Liver (tissue), 9 donors: ENCODE data around the gene CCDC6. TPM values are rescaled to one million over a fixed set of nuclear protein-coding genes. Genes with fewer than 3 reads are reported as not detected.

Experiments used
- DNase-seq: peaks from one replicate; pipeline ENCODE4 v3.0.0-alpha.2; 2017; ENCODE audit warnings: low spot score
- H3K27ac ChIP-seq, 2 donors: one replicate each; pipeline ENCODE4 v1.7.0; 2013; ENCODE audit warnings: inconsistent platforms in 2 of 2, low read length in 2 of 2, control low read depth in 1 of 2, low read depth in 1 of 2, mild to moderate bottlenecking in 1 of 2
- H3K27me3 ChIP-seq, 4 donors: one replicate each; pipeline versions ENCODE4 v1.6.1 to v1.7.0; 2013; ENCODE audit warnings: low read length in 3 of 4, inconsistent platforms in 1 of 4, mild to moderate bottlenecking in 1 of 4, moderate library complexity in 1 of 4; ENCODE audit not compliant: control insufficient read depth in 4 of 4, insufficient read depth in 4 of 4
- H3K36me3 ChIP-seq, 4 donors: one replicate each; pipeline versions ENCODE4 v1.6.1 to v1.7.0; 2013; ENCODE audit warnings: low read length in 3 of 4, mild to moderate bottlenecking in 3 of 4, low read depth in 1 of 4, moderate library complexity in 1 of 4; ENCODE audit not compliant: control insufficient read depth in 4 of 4, insufficient read depth in 3 of 4
- H3K4me1 ChIP-seq, 4 donors: one replicate each; pipeline versions ENCODE4 v1.6.1 to v1.7.0; 2013; ENCODE audit warnings: low read length in 3 of 4, mild to moderate bottlenecking in 3 of 4, moderate library complexity in 1 of 4; ENCODE audit not compliant: control insufficient read depth in 4 of 4, insufficient read depth in 4 of 4
- H3K4me3 ChIP-seq, 3 donors: one replicate each; pipeline versions ENCODE4 v1.6.1 to v1.7.0; 2013; ENCODE audit warnings: low read length in 3 of 3, control low read depth in 1 of 3, low read depth in 1 of 3, mild to moderate bottlenecking in 1 of 3
- H3K9ac ChIP-seq, 2 donors: one replicate each; pipeline ENCODE4 v1.7.0; 2013; ENCODE audit warnings: low read length in 2 of 2, mild to moderate bottlenecking in 2 of 2, moderate library complexity in 2 of 2, control low read depth in 1 of 2, low read depth in 1 of 2
- H3K9me3 ChIP-seq, 4 donors: one replicate each; pipeline versions ENCODE4 v1.6.1 to v1.7.0; 2013; ENCODE audit warnings: low read length in 3 of 4; ENCODE audit not compliant: control insufficient read depth in 4 of 4
- EGR1 ChIP-seq, 2 donors: IDR thresholded peaks; 2 replicates each; pipeline ENCODE4 v1.6.1; 2016 to 2018; ENCODE audit warnings: antibody characterized with exemption in 2 of 2, low read depth in 2 of 2
- FOXA1 ChIP-seq: IDR thresholded peaks from 2 replicates; pipeline ENCODE4 v1.6.1; 2016; ENCODE audit warnings: antibody characterized with exemption
- FOXA2 ChIP-seq: IDR thresholded peaks from 2 replicates; pipeline ENCODE4 v1.6.1; 2016; ENCODE audit warnings: antibody characterized with exemption
- GABPA ChIP-seq, 2 donors: IDR thresholded peaks in 1 of 2; conservative IDR thresholded peaks in 1 of 2; 2 replicates each; pipeline ENCODE4 v1.6.1; 2016; ENCODE audit warnings: antibody characterized with exemption in 2 of 2, mild to moderate bottlenecking in 1 of 2, moderate library complexity in 1 of 2
- HNF4A ChIP-seq, 2 donors: conservative IDR thresholded peaks; 2 replicates each; pipeline ENCODE4 v1.6.1; 2016; ENCODE audit warnings: antibody characterized with exemption in 2 of 2, mild to moderate bottlenecking in 2 of 2
- HNF4G ChIP-seq: IDR thresholded peaks from 2 replicates; pipeline ENCODE4 v1.6.1; 2016; ENCODE audit warnings: antibody characterized with exemption
- JUND ChIP-seq, 2 donors: IDR thresholded peaks; 2 replicates each; pipeline ENCODE4 v1.6.1; 2016; ENCODE audit warnings: antibody characterized with exemption in 2 of 2
- NR2F2 ChIP-seq: IDR thresholded peaks from 2 replicates; pipeline ENCODE4 v1.6.1; 2016; ENCODE audit warnings: antibody characterized with exemption
- RAD21 ChIP-seq, 2 donors: IDR thresholded peaks; 2 replicates each; pipeline ENCODE4 v1.6.1; 2016; ENCODE audit warnings: antibody characterized with exemption in 2 of 2, mild to moderate bottlenecking in 2 of 2
- RXRA ChIP-seq, 2 donors: IDR thresholded peaks; 2 replicates each; pipeline ENCODE4 v1.6.1; 2017 to 2018; ENCODE audit warnings: antibody characterized with exemption in 2 of 2, mild to moderate bottlenecking in 1 of 2
- SP1 ChIP-seq: IDR thresholded peaks from 2 replicates; pipeline ENCODE4 v1.6.1; 2018; ENCODE audit warnings: antibody characterized with exemption, mild to moderate bottlenecking
- TAF1 ChIP-seq: conservative IDR thresholded peaks from 2 replicates; pipeline ENCODE4 v1.6.1; 2016; ENCODE audit warnings: antibody characterized with exemption, mild to moderate bottlenecking
- YY1 ChIP-seq: IDR thresholded peaks from 2 replicates; pipeline ENCODE4 v1.6.1; 2016; ENCODE audit warnings: antibody characterized with exemption, mild to moderate bottlenecking
- WGBS: extraction: QIAGEN DNeasy Blood & Tissue Kit; methylation state at CpG from one replicate; pipeline ENCODE4 v1.1.7; 2013; 5-methylcytosine and 5-hydroxymethylcytosine counted together
- polyA plus RNA-seq, 2 donors: library from polyadenylated mRNA; stranded (reverse) in 1 of 2; unstranded in 1 of 2; fragments of 200-250 nt in 1 of 2; fragments of >200 nt in 1 of 2; fragmentation: Nextera tagmentation in 1 of 2; extraction: Ambion mirVana in 1 of 2; gene quantifications; one replicate each; pipeline versions ENCODE4 v1.2.1 to v1.2.3, GENCODE V29; 2013 to 2015
- total RNA-seq, 2 donors: library from RNA; depleted of rRNA; stranded (reverse); fragments of >200 nt; gene quantifications; one replicate each; pipeline ENCODE4 v1.2.3, GENCODE V29; 2014
- TF ChIP-seq, protein P1 (sequence below): IDR thresholded peaks from 2 replicates; pipeline ENCODE4 v1.6.1; 2016; ENCODE audit warnings: antibody characterized with exemption
- TF ChIP-seq, protein P2 (sequence below): fragments of 150-350 bp; IDR thresholded peaks from 2 replicates; pipeline ENCODE4 v1.5.1; 2017; ENCODE audit warnings: improper control_type of control experiment, low read depth, low read length; ENCODE audit not compliant: missing input control
- TF ChIP-seq, protein P3 (sequence below): IDR thresholded peaks from 2 replicates; pipeline ENCODE4 v1.6.1; 2016; ENCODE audit warnings: antibody characterized with exemption, mild to moderate bottlenecking
- TF ChIP-seq, protein P4 (sequence below): IDR thresholded peaks from 2 replicates; pipeline ENCODE4 v1.6.1; 2016; ENCODE audit warnings: antibody characterized with exemption
- donor health status: healthy.
- donor health status: healthy.
- donor health status: healthy.
- donor health status: healthy.
- donor health status: healthy.

The CCDC6 gene
- total and polyA plus RNA-seq, 4 donors: 4.7 to 14.3 (median 8.8) TPM

DNA sequence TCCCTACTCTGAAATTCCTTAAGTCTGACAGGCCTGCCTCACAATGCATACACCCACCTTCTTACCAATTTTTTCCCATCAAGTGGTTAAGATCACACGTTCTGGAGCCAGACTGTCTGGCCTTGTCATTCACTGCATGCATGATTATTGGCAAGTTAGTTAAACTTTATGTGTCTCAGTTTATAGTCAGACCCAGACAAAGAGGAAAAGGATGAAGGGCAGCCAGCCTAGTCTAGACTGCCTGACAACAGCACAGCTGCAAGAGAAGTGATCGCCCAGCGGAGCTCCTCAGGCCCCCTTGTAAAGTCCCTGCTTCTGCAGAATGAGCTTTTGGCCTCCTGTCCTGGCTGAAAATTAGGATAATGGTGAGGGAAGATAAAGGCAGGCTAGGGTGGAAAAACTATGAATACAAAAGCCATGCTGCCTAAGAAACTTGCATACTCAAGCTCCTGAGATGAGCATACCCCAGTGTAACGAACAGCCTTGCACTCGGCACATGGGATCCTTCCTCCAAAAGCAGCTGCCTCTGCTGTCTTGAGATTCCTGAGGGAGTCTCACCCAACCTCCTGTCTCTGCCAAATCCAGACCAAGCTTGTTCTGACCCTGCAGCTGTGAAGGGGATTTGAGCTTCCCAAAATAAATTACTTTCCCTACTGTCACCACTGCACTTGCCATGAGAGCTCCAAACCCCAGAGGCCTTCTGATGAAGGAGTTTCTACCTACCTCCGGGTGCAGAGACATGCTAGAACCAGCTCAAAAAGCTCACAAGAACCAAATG, 126.4 kb downstream of the CCDC6 start:
- Histone ChIP-seq H3K4me1 (no peaks in the 10 kb centered on the region), H3K27ac (no peak overlapping the region), H3K9me3 (peaks cover 0 to 3% (median 1%) of the 10 kb centered on the region in 4 donors), H3K36me3 (no peaks in the 10 kb centered on the region), H3K27me3 (no peaks in the 10 kb centered on the region), H3K4me3 (no peak overlapping the region), H3K9ac (no peak overlapping the region)
- WGBS: 84% methylated on average over 6 of the region's 6 CpGs
- no peak for TF ChIP-seq FOXA1
- no peak for TF ChIP-seq HNF4G
- TF ChIP-seq, protein P1, sequence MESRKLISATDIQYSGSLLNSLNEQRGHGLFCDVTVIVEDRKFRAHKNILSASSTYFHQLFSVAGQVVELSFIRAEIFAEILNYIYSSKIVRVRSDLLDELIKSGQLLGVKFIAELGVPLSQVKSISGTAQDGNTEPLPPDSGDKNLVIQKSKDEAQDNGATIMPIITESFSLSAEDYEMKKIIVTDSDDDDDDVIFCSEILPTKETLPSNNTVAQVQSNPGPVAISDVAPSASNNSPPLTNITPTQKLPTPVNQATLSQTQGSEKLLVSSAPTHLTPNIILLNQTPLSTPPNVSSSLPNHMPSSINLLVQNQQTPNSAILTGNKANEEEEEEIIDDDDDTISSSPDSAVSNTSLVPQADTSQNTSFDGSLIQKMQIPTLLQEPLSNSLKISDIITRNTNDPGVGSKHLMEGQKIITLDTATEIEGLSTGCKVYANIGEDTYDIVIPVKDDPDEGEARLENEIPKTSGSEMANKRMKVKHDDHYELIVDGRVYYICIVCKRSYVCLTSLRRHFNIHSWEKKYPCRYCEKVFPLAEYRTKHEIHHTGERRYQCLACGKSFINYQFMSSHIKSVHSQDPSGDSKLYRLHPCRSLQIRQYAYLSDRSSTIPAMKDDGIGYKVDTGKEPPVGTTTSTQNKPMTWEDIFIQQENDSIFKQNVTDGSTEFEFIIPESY: no peak
- TF ChIP-seq, protein P2, sequence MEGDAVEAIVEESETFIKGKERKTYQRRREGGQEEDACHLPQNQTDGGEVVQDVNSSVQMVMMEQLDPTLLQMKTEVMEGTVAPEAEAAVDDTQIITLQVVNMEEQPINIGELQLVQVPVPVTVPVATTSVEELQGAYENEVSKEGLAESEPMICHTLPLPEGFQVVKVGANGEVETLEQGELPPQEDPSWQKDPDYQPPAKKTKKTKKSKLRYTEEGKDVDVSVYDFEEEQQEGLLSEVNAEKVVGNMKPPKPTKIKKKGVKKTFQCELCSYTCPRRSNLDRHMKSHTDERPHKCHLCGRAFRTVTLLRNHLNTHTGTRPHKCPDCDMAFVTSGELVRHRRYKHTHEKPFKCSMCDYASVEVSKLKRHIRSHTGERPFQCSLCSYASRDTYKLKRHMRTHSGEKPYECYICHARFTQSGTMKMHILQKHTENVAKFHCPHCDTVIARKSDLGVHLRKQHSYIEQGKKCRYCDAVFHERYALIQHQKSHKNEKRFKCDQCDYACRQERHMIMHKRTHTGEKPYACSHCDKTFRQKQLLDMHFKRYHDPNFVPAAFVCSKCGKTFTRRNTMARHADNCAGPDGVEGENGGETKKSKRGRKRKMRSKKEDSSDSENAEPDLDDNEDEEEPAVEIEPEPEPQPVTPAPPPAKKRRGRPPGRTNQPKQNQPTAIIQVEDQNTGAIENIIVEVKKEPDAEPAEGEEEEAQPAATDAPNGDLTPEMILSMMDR: no peak
- no peak for TF ChIP-seq RXRA (IDR thresholded peaks at IDR 0.05)
- no peak for TF ChIP-seq YY1
- no peak for TF ChIP-seq TAF1
- no peak for TF ChIP-seq JUND (IDR thresholded peaks at IDR 0.05)
- TF ChIP-seq HNF4A (conservative IDR thresholded peaks at IDR 0.05): no peak
- no peak for TF ChIP-seq EGR1 (IDR thresholded peaks at IDR 0.05; ENCODE audit: low read depth in 2 of 2)
- TF ChIP-seq FOXA2: no peak
- TF ChIP-seq RAD21 (IDR thresholded peaks at IDR 0.05): no peak
- TF ChIP-seq, protein P3, sequence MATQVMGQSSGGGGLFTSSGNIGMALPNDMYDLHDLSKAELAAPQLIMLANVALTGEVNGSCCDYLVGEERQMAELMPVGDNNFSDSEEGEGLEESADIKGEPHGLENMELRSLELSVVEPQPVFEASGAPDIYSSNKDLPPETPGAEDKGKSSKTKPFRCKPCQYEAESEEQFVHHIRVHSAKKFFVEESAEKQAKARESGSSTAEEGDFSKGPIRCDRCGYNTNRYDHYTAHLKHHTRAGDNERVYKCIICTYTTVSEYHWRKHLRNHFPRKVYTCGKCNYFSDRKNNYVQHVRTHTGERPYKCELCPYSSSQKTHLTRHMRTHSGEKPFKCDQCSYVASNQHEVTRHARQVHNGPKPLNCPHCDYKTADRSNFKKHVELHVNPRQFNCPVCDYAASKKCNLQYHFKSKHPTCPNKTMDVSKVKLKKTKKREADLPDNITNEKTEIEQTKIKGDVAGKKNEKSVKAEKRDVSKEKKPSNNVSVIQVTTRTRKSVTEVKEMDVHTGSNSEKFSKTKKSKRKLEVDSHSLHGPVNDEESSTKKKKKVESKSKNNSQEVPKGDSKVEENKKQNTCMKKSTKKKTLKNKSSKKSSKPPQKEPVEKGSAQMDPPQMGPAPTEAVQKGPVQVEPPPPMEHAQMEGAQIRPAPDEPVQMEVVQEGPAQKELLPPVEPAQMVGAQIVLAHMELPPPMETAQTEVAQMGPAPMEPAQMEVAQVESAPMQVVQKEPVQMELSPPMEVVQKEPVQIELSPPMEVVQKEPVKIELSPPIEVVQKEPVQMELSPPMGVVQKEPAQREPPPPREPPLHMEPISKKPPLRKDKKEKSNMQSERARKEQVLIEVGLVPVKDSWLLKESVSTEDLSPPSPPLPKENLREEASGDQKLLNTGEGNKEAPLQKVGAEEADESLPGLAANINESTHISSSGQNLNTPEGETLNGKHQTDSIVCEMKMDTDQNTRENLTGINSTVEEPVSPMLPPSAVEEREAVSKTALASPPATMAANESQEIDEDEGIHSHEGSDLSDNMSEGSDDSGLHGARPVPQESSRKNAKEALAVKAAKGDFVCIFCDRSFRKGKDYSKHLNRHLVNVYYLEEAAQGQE: no peak
- no peak for TF ChIP-seq NR2F2
- TF ChIP-seq, protein P4, sequence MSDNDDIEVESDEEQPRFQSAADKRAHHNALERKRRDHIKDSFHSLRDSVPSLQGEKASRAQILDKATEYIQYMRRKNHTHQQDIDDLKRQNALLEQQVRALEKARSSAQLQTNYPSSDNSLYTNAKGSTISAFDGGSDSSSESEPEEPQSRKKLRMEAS: no peak
- no peak for TF ChIP-seq SP1
- no peak for TF ChIP-seq GABPA (IDR thresholded peaks at IDR 0.05 in 1 of 2, conservative IDR thresholded peaks at IDR 0.05 in 1 of 2)
- no peak for DNase-seq
